Activated CD4-positive, alpha-beta memory T cell treated with anti-CD3 and anti-CD28 coated beads, Interleukin-2, amount 10 ng/mL, durations not matched to agents 7 days and 5 days (primary cell): ENCODE data around the gene CCDC71L. TPM values are rescaled to one million over a fixed set of nuclear protein-coding genes. Genes with fewer than 3 reads are reported as not detected.

Experiments used
- CTCF ChIA-PET: fragments of 350-600 bp; sonication (Branson Sonifier 250); formaldehyde crosslinking; loops from one replicate; lab custom pipeline; 2021; ENCODE audit warnings: antibody characterized with exemption, inconsistent platforms; lab: Charles Lee
- POLR2A ChIA-PET: fragments of 350-600 bp; sonication (Branson Sonifier 250); formaldehyde crosslinking; loops from one replicate; lab custom pipeline; 2021; ENCODE audit warnings: antibody characterized with exemption; lab: Charles Lee
- DNase-seq: peaks from one replicate; pipeline ENCODE4 v3.0.0-alpha.2; 2020
- H3K27ac Mint-ChIP-seq: one replicate; pipeline ENCODE4 v1.8.0; 2021; ENCODE audit warnings: mild to moderate bottlenecking, mixed read lengths
- H3K27me3 Mint-ChIP-seq: one replicate; pipeline ENCODE4 v1.8.0; 2021; ENCODE audit warnings: mixed read lengths
- H3K36me3 Mint-ChIP-seq: one replicate; pipeline ENCODE4 v1.8.0; 2021; ENCODE audit warnings: low read depth, mixed read lengths
- H3K4me1 Mint-ChIP-seq: one replicate; pipeline ENCODE4 v1.8.0; 2021; ENCODE audit warnings: mixed read lengths
- H3K4me3 Mint-ChIP-seq: one replicate; pipeline ENCODE4 v1.8.0; 2021; ENCODE audit warnings: mild to moderate bottlenecking, mixed read lengths
- H3K9me3 Mint-ChIP-seq: one replicate; pipeline ENCODE4 v1.8.0; 2021; ENCODE audit warnings: mixed read lengths
- total RNA-seq, 2 experiments: library from RNA; stranded (reverse); gene quantifications; one replicate each; pipeline ENCODE4 v1.2.3, GENCODE V29; 2021

Gene CCDC71L
- total RNA-seq, 2 experiments from 2014 or later = 22.1 to 25.5 TPM

GRCh38 chr7:106655703-106656498 is 5.1 kb downstream of the CCDC71L start:
- Mint-ChIP-seq H3K4me3 (no peak overlapping the region), H3K27ac (no peak overlapping the region), H3K36me3 (peaks cover 2% of the 10 kb centered on the region), H3K4me1 (peaks cover 24% of the 10 kb centered on the region), H3K9me3 (no peaks in the 10 kb centered on the region), H3K27me3 (peaks cover 5% of the 10 kb centered on the region)
- ChIA-PET POLR2A (interaction anchor here (0.6 to 1.7 kb wide), 2 partner anchors 207 to 371 kb away, joined by 3 to 4 read pairs; partner anchors contain the start of gene NAMPT), CTCF (interaction anchor here (0.8 to 2.7 kb wide), 2 partner anchors 11 to 80 kb away, joined by 3 to 18 read pairs; no protein-coding TSS in a partner anchor)
- DNase-seq = no peak

DNA sequence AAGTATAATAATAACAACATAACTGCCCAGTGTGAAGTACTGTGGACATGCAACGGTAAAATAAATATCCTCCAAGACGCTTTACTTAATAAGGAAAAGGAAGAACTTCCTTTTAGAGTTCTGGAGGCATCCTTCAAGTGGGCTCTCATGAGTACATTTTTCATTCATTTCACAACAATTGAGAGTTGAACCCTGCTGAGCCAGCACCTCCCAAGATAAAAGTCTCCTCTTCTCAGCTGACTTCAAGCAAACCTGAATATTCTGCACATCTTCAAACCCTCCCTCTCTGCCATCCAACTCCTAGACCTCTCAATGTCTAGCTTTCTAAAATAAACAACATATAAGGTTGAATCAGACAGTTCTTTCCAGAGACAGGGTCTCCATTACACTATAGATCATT is 7.5 kb downstream of the CCDC71L start:
- CTCF ChIA-PET = interaction anchor here (1.4 to 2.7 kb wide), 2 partner anchors 83 to 111 kb away, joined by 4 to 18 read pairs; no protein-coding TSS in a partner anchor
- no peaks in the 10 kb centered on the region for H3K9me3 Mint-ChIP-seq
- peaks cover 14% of the 10 kb centered on the region for H3K4me1 Mint-ChIP-seq
- DNase-seq = no peak
- no peak overlapping the region for H3K4me3 Mint-ChIP-seq
- H3K36me3 Mint-ChIP-seq = no peaks in the 10 kb centered on the region
- no peak overlapping the region for H3K27ac Mint-ChIP-seq
- POLR2A ChIA-PET = no interaction called here
- H3K27me3 Mint-ChIP-seq = peaks cover 5% of the 10 kb centered on the region

GRCh38 chr7:106652909-106653308 is 8.0 kb downstream of the CCDC71L start:
- Mint-ChIP-seq H3K4me3 (no peak overlapping the region), H3K4me1 (peaks cover 9% of the 10 kb centered on the region), H3K9me3 (no peaks in the 10 kb centered on the region), H3K36me3 (no peaks in the 10 kb centered on the region), H3K27ac (no peak overlapping the region), H3K27me3 (peaks cover 5% of the 10 kb centered on the region)
- no peak for DNase-seq
- CTCF ChIA-PET = interaction anchor here (1.1 kb wide), 1 partner anchor 24 kb away, joined by 3 read pairs; no protein-coding TSS in a partner anchor
- POLR2A ChIA-PET = no interaction called here

DNA sequence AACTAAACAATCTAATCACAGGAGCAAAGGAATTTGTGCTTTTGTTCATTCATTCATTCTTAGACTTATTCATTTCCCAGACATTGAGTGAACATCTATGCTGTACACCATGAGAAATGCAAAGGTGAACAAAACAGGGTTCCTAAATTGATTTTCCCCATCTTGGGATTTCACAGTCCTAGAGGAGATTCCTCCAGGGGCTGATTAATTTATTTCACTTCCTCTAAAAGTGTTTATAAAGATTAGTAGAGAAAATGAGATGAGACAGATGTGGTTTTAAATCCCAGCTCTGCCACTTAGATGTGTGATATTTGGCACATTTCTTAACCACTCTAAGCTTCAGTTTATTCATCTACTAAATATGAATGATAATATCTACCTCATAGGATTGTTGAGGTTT is 8.9 kb downstream of the CCDC71L start:
- peaks cover 7% of the 10 kb centered on the region for H3K27me3 Mint-ChIP-seq

GRCh38 chr7:106646256-106646655 is 14.7 kb downstream of the CCDC71L start:
- Mint-ChIP-seq H3K36me3 (no peaks in the 10 kb centered on the region), H3K9me3 (no peaks in the 10 kb centered on the region), H3K4me1 (no peaks in the 10 kb centered on the region), H3K4me3 (no peak overlapping the region), H3K27ac (no peak overlapping the region), H3K27me3 (peaks cover 2% of the 10 kb centered on the region)
- ChIA-PET CTCF (no interaction called here), POLR2A (no interaction called here)
- no peak for DNase-seq

More for the DNA sequence above, 8.9 kb downstream of the CCDC71L start:
- ChIA-PET POLR2A (no interaction called here), CTCF (interaction anchor here (1.1 kb wide), 1 partner anchor 23 kb away, joined by 3 read pairs; no protein-coding TSS in a partner anchor)
- H3K4me1 Mint-ChIP-seq = peaks cover 2% of the 10 kb centered on the region
- H3K36me3 Mint-ChIP-seq = no peaks in the 10 kb centered on the region
- no peaks in the 10 kb centered on the region for H3K9me3 Mint-ChIP-seq
- no peak overlapping the region for H3K27ac Mint-ChIP-seq
- DNase-seq = no peak
- H3K4me3 Mint-ChIP-seq = no peak overlapping the region

- no peak overlapping the region for H3K27ac Mint-ChIP-seq
- H3K27me3 Mint-ChIP-seq = peaks cover 6% of the 10 kb centered on the region
- CTCF ChIA-PET = interaction anchor here (1.2 kb wide), 1 partner anchor 10 kb away, joined by 3 read pairs; no protein-coding TSS in a partner anchor
Measured at GRCh38 chr7:106644999-106645398, 16.0 kb downstream of the CCDC71L start.

GRCh38 chr7:106643216-106644000 is 17.6 kb downstream of the CCDC71L start:
- CTCF ChIA-PET = no interaction called here
- no peak overlapping the region for H3K4me3 Mint-ChIP-seq
- H3K36me3 Mint-ChIP-seq = no peaks in the 10 kb centered on the region
- H3K9me3 Mint-ChIP-seq = no peaks in the 10 kb centered on the region
- H3K27me3 Mint-ChIP-seq = peaks cover 13% of the 10 kb centered on the region
- DNase-seq = no peak
- H3K27ac Mint-ChIP-seq = no peak overlapping the region
- POLR2A ChIA-PET = no interaction called here
- no peaks in the 10 kb centered on the region for H3K4me1 Mint-ChIP-seq

More at GRCh38 chr7:106644999-106645398, 16.0 kb downstream of the CCDC71L start:
- no peak for DNase-seq
- no peaks in the 10 kb centered on the region for H3K36me3 Mint-ChIP-seq
- POLR2A ChIA-PET = no interaction called here
- H3K4me3 Mint-ChIP-seq = no peak overlapping the region
- no peaks in the 10 kb centered on the region for H3K4me1 Mint-ChIP-seq
- H3K9me3 Mint-ChIP-seq = no peaks in the 10 kb centered on the region

DNA sequence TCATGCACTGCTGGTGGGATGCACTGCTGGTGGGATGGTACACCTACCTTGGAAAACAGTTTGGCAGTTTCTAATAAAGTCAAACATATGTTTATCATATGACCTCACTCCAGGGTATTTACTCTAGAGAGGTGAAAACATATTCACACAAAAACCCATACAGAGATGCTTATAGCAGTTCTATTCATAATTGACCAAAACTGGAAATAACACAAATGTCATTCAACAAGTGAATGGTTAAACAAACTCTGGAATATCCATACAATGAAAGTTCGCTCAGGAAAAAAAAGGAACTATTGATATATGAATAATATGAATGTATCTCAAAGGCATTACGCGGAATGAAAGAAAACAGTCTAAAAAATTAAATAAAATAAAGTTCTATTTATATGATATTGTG is 19.5 kb downstream of the CCDC71L start:
- H3K27ac Mint-ChIP-seq = no peak overlapping the region
- CTCF ChIA-PET = no interaction called here
- no peak for DNase-seq
- peaks cover 16% of the 10 kb centered on the region for H3K27me3 Mint-ChIP-seq
- no peaks in the 10 kb centered on the region for H3K36me3 Mint-ChIP-seq
- H3K4me1 Mint-ChIP-seq = no peaks in the 10 kb centered on the region
- POLR2A ChIA-PET = no interaction called here
- no peak overlapping the region for H3K4me3 Mint-ChIP-seq
- H3K9me3 Mint-ChIP-seq = no peaks in the 10 kb centered on the region

DNA sequence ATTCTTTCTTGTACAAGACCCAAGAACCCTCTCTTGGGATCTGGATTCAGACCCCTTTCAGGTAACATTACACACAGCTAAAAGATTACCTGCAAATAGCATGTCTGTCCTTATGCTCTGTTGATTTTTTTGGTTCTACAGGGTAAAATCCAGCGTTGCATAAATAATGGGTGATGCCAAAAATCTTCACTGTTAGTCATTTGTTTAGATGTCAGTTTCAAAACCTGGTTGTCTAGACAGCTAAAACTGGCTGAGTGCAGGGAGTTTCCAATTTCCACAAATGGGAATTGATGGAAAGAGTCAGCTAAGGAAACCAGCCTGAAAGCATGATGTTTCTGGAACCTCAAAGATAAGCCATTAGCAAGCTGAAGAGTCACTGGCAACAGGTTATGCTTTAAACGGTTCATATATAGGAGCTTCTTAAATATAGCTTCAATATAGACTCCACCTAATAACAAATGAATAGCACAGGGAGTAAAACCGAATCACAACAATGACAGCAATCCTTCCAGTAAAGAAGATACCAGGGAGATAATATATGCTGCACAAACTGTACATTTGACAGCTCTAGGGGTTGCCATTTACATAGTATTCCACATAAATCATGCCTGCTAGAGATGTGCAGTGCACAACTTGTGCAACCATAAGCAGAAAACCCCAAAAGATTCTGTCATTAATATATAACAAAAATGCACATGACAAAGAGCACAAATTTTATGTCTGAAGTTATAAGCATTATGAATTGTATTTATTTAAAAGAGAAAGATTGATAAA is 20.4 kb downstream of the CCDC71L start:
- H3K4me1 Mint-ChIP-seq = no peaks in the 10 kb centered on the region
- ChIA-PET POLR2A (no interaction called here), CTCF (no interaction called here)
- DNase-seq = no peak
- H3K27me3 Mint-ChIP-seq = peaks cover 16% of the 10 kb centered on the region
- no peaks in the 10 kb centered on the region for H3K36me3 Mint-ChIP-seq
- no peaks in the 10 kb centered on the region for H3K9me3 Mint-ChIP-seq
- no peak overlapping the region for H3K4me3 Mint-ChIP-seq
- no peak overlapping the region for H3K27ac Mint-ChIP-seq

GRCh38 chr7:106639476-106640334 is 21.3 kb downstream of the CCDC71L start:
- no peaks in the 10 kb centered on the region for H3K4me1 Mint-ChIP-seq
- H3K4me3 Mint-ChIP-seq = no peak overlapping the region
- no peak overlapping the region for H3K27ac Mint-ChIP-seq
- ChIA-PET POLR2A (no interaction called here), CTCF (no interaction called here)
- H3K36me3 Mint-ChIP-seq = no peaks in the 10 kb centered on the region
- peaks cover 19% of the 10 kb centered on the region for H3K27me3 Mint-ChIP-seq
- no peak for DNase-seq
- H3K9me3 Mint-ChIP-seq = no peaks in the 10 kb centered on the region

DNA sequence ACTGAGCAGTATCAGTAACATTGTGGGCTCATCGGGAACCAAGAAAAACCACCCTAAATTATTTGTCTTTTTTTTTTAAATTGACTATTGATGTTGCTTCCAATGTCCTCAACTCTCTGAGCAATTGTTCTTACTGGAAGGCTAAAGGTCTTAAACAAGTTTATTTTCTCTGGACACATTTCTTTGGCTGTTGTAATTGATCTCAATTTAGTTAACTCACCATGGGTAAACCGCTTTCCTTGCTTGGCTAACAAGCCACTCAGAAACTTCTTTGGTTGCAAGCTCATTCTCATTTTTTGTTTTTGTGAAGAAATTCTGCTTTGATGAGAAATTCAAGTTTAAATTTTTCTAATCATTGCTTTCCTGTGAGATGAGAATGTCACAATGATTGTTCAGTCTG is 25.5 kb downstream of the CCDC71L start:
- no peaks in the 10 kb centered on the region for H3K9me3 Mint-ChIP-seq
- peaks cover 19% of the 10 kb centered on the region for H3K27me3 Mint-ChIP-seq
- no peaks in the 10 kb centered on the region for H3K36me3 Mint-ChIP-seq
- no peak overlapping the region for H3K27ac Mint-ChIP-seq
- POLR2A ChIA-PET = no interaction called here
- CTCF ChIA-PET = no interaction called here
- H3K4me1 Mint-ChIP-seq = no peaks in the 10 kb centered on the region
- no peak for DNase-seq
- H3K4me3 Mint-ChIP-seq = no peak overlapping the region

GRCh38 chr7:106634958-106635357 is 26.0 kb downstream of the CCDC71L start:
- no peak for DNase-seq
- no peaks in the 10 kb centered on the region for H3K9me3 Mint-ChIP-seq
- no peak overlapping the region for H3K27ac Mint-ChIP-seq
- no peak overlapping the region for H3K4me3 Mint-ChIP-seq
- CTCF ChIA-PET = no interaction called here
- no peaks in the 10 kb centered on the region for H3K4me1 Mint-ChIP-seq
- POLR2A ChIA-PET = no interaction called here
- H3K36me3 Mint-ChIP-seq = no peaks in the 10 kb centered on the region
- H3K27me3 Mint-ChIP-seq = peaks cover 16% of the 10 kb centered on the region
